Measurements from ENCODE around the gene C17orf58. TPM values are rescaled to one million over a fixed set of nuclear protein-coding genes. Genes with fewer than 3 reads are reported as not detected.
A peak's percentile ranks its signal among the peaks of the same experiment; 100 is the strongest.

The C17orf58 gene
- total and polyA plus RNA-seq, 9 donors, result 4.2 to 16.2 (median 6.7) TPM

GRCh38 chr17:68004201-68004600 is 7.9 kb upstream of the C17orf58 start:
- 74 to 94% (median 89%) methylated on average over 3 of the region's 3 CpGs for WGBS, 3 donors
- intact Hi-C loops (cut with DNase I), result no loop called here
- no peaks in the 10 kb centered on the region for H3K36me3 ChIP-seq

GRCh38 chr17:67999291-67999911 is 3.1 kb upstream of the C17orf58 start:
- DNase-seq, result no peak
- H3K9me3 ChIP-seq, result no peaks in the 10 kb centered on the region
- no peak overlapping the region for H3K27ac ChIP-seq
- intact Hi-C loops (cut with DNase I), result no loop called here
- no peaks in the 10 kb centered on the region for H3K36me3 ChIP-seq
- H3K27me3 ChIP-seq, result no peaks in the 10 kb centered on the region
- peaks cover 3% of the 10 kb centered on the region for H3K4me1 ChIP-seq (ENCODE audit: insufficient read depth)
- 94 to 97% (median 94%) methylated on average over 3 of the region's 3 CpGs for WGBS, 3 donors
- TF ChIP-seq POLR2A (IDR thresholded peaks at IDR 0.05) (no peak), EP300 (IDR thresholded peaks at IDR 0.05) (no peak)
- TF ChIP-seq, protein P1, sequence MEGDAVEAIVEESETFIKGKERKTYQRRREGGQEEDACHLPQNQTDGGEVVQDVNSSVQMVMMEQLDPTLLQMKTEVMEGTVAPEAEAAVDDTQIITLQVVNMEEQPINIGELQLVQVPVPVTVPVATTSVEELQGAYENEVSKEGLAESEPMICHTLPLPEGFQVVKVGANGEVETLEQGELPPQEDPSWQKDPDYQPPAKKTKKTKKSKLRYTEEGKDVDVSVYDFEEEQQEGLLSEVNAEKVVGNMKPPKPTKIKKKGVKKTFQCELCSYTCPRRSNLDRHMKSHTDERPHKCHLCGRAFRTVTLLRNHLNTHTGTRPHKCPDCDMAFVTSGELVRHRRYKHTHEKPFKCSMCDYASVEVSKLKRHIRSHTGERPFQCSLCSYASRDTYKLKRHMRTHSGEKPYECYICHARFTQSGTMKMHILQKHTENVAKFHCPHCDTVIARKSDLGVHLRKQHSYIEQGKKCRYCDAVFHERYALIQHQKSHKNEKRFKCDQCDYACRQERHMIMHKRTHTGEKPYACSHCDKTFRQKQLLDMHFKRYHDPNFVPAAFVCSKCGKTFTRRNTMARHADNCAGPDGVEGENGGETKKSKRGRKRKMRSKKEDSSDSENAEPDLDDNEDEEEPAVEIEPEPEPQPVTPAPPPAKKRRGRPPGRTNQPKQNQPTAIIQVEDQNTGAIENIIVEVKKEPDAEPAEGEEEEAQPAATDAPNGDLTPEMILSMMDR (IDR thresholded peaks at IDR 0.05), result no peak
- H3K4me3 ChIP-seq, result no peak overlapping the region

More at GRCh38 chr17:68004201-68004600, 7.9 kb upstream of the C17orf58 start:
- DNase-seq, result no peak
- Histone ChIP-seq H3K4me1 (ENCODE audit: insufficient read depth) (no peaks in the 10 kb centered on the region), H3K4me3 (no peak overlapping the region), H3K9me3 (no peaks in the 10 kb centered on the region), H3K27ac (no peak overlapping the region), H3K27me3 (no peaks in the 10 kb centered on the region)
- TF ChIP-seq EP300 (IDR thresholded peaks at IDR 0.05) (no peak), POLR2A (IDR thresholded peaks at IDR 0.05) (no peak)
- TF ChIP-seq, protein P1 (IDR thresholded peaks at IDR 0.05), result no peak

DNA sequence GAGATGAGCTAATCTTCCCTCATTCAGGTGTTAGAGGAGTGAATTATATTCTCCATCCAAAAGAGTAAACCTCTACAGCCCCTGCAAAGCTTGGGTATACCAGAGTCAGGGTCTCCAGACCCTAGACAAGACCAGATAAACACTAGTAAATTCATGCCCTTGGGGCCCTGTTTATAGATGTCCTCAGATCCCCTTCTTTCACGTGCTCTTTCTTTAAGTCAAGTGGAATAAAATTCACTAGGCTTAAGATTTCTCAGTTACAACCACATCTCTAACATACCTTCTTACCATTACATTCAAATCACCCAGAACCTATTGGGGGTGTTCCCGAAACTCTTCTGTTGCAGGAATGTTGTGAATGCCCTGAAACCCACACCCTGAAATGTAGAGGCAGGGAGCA is 2.2 kb upstream of the C17orf58 start:
- Histone ChIP-seq H3K4me1 (ENCODE audit: insufficient read depth) (peaks cover 3% of the 10 kb centered on the region), H3K36me3 (no peaks in the 10 kb centered on the region), H3K4me3 (no peak overlapping the region), H3K27ac (no peak overlapping the region), H3K27me3 (no peaks in the 10 kb centered on the region), H3K9me3 (no peaks in the 10 kb centered on the region)
- no peak for DNase-seq
- intact Hi-C loops (cut with DNase I), result no loop called here
- 65 to 78% (median 66%) methylated on average over 2 of the region's 2 CpGs for WGBS, 3 donors
- no peak for TF ChIP-seq EP300 (IDR thresholded peaks at IDR 0.05)
- TF ChIP-seq POLR2A (IDR thresholded peaks at IDR 0.05), result no peak
- TF ChIP-seq, protein P1 (IDR thresholded peaks at IDR 0.05), result no peak

DNA sequence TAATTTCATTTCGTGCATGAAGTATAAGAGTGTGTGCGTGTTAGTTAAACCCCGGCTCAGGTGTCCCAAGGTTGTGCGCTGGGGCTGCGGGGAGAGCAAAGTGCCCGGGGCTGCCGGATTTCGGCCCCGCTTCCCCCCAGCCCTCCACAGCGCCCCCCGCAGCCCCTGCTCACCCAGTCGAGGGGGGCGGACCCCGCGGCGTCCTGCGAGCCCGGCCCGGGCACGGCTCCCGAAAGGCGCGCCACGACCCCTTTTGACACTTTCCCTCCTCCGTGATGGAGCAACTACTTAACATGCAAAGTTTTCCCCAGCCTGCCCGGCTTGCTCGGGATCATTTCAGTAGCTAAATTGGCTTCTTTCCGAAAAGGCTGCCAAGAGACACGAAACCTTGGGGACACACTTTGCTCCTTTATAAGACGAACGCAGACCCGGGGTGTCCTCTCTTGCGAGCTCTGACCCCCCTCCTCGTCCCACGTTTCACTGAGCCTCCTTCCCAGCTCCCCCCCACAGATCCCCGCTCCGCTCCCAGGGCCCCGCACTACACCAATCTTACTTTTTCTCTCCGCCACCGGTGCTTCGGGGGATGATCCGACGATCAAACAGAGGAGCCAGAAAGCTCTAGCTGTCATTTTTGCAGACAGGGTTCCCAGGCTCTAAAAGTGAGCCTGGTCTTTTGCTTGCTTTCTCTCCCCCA is 552 bp downstream of the C17orf58 start:
- Histone ChIP-seq H3K27ac (no peak overlapping the region), H3K4me1 (ENCODE audit: insufficient read depth) (peaks cover 8% of the 10 kb centered on the region), H3K27me3 (no peaks in the 10 kb centered on the region), H3K9me3 (no peaks in the 10 kb centered on the region), H3K4me3 (peak overlapping the region; percentile 43), H3K36me3 (no peaks in the 10 kb centered on the region)
- TF ChIP-seq, protein P1 (IDR thresholded peaks at IDR 0.05), result no peak
- TF ChIP-seq EP300 (IDR thresholded peaks at IDR 0.05), result no peak
- TF ChIP-seq POLR2A (IDR thresholded peaks at IDR 0.05), result no peak
- DNase-seq, result peak; percentile 24 to 65 (median 45)
- intact Hi-C loops (cut with DNase I), result no loop called here
- WGBS, 3 donors, result 0 to 1% (median 0%) methylated on average over 43 of the region's 43 CpGs
